ENCODE data around the gene MYO3A.
"Not testable (repeated sequence)": the region's sequence is repeated elsewhere in the genome, so short reads cannot be mapped to it uniquely, and the experiment has no call there.

Gene MYO3A

DNA sequence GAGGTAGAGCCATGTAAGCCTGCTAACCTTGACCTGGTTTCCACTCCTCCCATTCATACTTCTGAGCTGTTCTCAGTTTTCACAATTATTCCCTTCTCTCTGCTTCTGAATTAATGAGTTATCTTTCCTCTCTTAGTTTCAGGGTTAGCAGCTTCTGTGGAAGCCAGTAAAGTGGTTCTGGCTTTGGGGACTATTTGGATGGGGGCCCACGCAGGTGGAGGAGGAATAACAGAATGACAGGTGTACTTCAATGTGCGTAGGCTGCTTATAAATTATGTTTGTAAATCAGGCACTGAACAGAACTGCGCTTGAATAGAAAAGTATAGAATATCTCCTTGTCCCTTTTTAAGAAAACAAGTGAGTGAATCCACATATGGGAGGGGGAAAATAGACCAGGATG, 153.6 kb downstream of the MYO3A start:
- no peak for DNase-seq (ENCODE audit: low read depth)

DNA sequence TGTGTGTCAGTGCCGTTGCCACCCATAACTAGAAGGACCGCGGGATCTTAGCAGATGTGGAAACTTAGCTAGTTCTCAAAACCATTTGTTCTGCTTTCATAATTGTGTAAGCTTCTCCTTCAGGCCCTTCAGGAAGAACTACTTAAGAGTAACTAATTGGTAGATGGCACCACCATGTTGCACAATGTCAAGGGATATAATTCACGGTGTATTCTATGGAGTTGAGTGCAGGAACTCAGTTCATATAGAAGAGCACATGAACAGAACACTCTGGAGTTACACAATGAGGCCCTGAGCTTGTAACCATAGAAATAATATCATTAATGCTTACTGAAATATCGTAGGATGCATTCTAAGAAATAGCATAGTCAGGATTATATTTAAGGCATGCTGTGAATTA, 156.0 kb downstream of the MYO3A start:
- DNase-seq (ENCODE audit: low read depth), result no peak

GRCh38 chr10:26090762-26091161, 156.7 kb downstream of the MYO3A start:
- DNase-seq (ENCODE audit: low read depth), result no peak

DNA sequence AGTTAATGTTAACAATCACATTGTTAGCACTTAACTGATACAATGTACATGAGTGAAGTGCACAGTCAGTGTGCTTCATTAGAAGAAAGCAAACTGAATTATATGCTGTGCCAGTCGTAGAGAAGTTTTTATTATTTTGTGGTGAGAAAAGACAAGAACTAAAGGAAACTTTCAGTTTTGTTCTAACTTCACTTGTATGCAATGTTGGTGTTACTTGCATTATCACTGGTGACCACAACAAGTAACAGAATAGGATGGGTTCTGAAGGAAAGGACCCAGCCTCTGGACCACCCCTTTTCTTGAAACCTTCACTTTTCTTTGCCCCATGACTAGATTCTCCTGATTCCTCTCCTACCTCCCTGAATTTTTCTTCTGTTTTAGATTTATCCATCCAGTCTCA, 159.2 kb downstream of the MYO3A start:
- DNase-seq (ENCODE audit: low read depth), result no peak

GRCh38 chr10:26095781-26096180, 161.8 kb downstream of the MYO3A start:
- no peak for DNase-seq (ENCODE audit: low read depth)

- not testable (repeated sequence) for DNase-seq (ENCODE audit: low read depth)
These were observed 163.5 kb downstream of the MYO3A start for GRCh38 chr10:26097549-26097948.

DNA sequence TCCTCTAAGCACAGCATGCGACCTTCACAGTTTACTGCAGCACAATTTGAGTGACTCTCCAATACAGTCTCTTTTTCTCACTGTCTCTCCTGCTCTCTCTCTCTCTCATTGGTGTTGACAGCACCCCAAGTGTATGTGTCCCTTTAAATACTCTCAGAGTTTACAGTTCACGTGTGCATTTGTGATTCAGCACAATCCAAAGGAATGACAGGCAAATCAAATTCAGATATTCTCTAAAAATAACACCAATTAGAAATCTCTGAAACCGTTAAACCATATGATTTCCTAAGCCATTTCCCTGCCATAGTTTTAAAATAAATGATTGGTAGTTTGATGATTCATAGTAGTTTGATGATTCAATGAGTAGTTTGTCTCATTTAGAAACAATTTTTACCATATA, 178.5 kb downstream of the MYO3A start:
- DNase-seq (ENCODE audit: low read depth), result no peak

GRCh38 chr10:26138613-26139012, 204.6 kb downstream of the MYO3A start:
- DNase-seq (ENCODE audit: low read depth), result no peak

GRCh38 chr10:26156019-26156418, 222.0 kb downstream of the MYO3A start:
- no peak for DNase-seq (ENCODE audit: low read depth)

GRCh38 chr10:26157734-26158133, 223.7 kb downstream of the MYO3A start:
- no peak for DNase-seq (ENCODE audit: low read depth)

- DNase-seq (ENCODE audit: low read depth), result no peak
These were observed 235.4 kb downstream of the MYO3A start for GRCh38 chr10:26169466-26169865.

- DNase-seq (ENCODE audit: low read depth), result no peak
These were observed 238.1 kb downstream of the MYO3A start for GRCh38 chr10:26172131-26172530.

GRCh38 chr10:26173837-26174236, 239.8 kb downstream of the MYO3A start:
- no peak for DNase-seq (ENCODE audit: low read depth)

- DNase-seq (ENCODE audit: low read depth), result no peak
These were observed 243.3 kb downstream of the MYO3A start for GRCh38 chr10:26177341-26177740.

DNA sequence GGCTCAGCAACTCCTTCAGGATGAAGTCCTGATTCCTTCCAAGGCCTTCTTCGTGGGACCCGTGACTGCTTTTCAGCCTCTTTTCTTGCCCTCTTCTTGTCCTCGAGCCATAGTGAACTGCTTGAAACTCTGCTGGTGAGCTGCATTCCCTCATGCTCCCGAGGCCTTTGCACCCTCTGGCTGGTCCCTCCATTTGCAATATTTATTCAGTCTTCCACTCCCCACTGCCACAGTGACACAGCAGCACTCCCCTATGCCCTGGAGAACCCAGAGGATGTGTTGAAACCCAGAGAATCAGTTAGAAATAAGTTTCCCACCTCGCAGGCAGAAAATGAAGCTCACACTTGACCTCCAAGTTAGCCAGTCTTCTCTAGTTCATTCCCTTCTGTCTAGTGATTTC, 260.2 kb downstream of the MYO3A start:
- no peak for DNase-seq (ENCODE audit: low read depth)

GRCh38 chr10:26197248-26197647, 263.2 kb downstream of the MYO3A start:
- DNase-seq (ENCODE audit: low read depth), result no peak

DNA sequence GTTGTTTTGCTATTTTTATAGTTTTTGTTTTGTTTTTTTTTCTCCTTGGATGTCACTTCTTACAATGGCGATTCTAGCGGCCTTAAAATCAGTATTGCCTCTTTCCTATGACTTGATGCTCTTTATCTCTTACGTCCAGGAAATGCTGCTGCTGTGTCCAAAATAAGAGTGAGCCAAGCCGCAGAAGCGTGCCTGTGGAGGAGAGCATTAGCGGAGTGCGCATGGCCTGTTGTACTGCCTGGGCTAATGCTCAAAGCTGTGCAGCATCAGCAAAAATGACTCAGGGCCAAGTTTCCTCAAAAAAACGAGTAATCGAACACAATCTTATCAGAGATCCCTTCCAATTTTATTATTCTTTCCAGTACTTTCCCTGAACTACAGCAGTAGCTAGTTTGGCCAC, 264.1 kb downstream of the MYO3A start:
- DNase-seq (ENCODE audit: low read depth), result no peak

DNA sequence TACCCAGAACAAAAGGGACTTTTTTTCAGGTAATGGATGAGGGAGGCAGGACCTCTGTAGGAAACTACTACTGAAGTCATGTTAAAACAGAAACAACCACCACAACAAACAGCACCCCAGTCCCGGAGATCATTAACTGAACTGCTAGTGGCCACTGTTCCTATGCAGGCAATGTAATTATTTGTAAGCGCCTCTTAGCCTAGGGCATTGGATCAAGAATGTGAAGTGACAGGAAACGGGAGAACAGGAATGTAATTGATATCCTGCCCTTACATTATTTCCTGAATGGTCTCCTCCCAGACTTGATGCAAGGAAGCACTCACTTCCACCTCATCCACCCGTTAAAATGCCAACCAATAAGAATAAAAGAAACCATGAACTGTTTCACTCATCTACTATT, 265.8 kb downstream of the MYO3A start:
- DNase-seq (ENCODE audit: low read depth), result no peak

DNA sequence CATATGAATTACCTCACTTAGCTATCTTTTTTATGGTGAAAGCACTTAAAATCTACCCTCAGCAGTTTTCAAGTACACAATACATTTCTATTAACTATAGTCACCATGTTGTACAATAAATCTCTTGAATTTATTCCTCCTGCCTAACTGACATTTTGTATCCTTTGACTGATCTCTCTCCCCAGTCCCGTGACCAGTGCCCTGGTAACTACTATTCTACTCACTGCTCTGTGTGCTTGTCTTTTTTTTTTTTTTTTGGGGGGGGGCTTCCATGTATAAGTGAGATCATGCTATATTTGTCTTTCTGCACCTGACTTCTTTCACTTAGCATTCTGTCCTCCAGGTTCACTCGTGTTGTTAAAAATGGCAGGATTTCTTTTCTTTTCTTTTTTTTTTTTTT, 271.2 kb downstream of the MYO3A start:
- no peak for DNase-seq (ENCODE audit: low read depth)

GRCh38 chr10:26211781-26212444, 277.9 kb downstream of the MYO3A start:
- no peak for DNase-seq (ENCODE audit: low read depth)

- DNase-seq (ENCODE audit: low read depth), result no peak
These were observed 278.5 kb downstream of the MYO3A start for GRCh38 chr10:26212511-26212910.

GRCh38 chr10:26213157-26213800, 279.2 kb downstream of the MYO3A start:
- no peak for DNase-seq (ENCODE audit: low read depth)

- DNase-seq (ENCODE audit: low read depth), result no peak
These were observed 280.0 kb downstream of the MYO3A start for GRCh38 chr10:26214004-26214403.
